ENCODE measurements around the gene ACACA.

GRCh38 chr17:37133136-37133535, 273.5 kb downstream of the ACACA start:
- no peak for TF ChIP-seq PATZ1 (CRISPR knock-in tag; IDR thresholded peaks at IDR 0.05; ENCODE audit: borderline replicate concordance)
- TF ChIP-seq CSDC2 (CRISPR knock-in tag; IDR thresholded peaks at IDR 0.05): no peak
- TF ChIP-seq CREB5 (CRISPR knock-in tag; IDR thresholded peaks at IDR 0.05; ENCODE audit: low read depth): no peak
- no peak for TF ChIP-seq RARB (CRISPR knock-in tag; IDR thresholded peaks at IDR 0.05)
- no peak for TF ChIP-seq ARNTL (CRISPR knock-in tag; IDR thresholded peaks at IDR 0.05; ENCODE audit: borderline replicate concordance, low read depth)
- TF ChIP-seq ZNF8 (CRISPR knock-in tag; IDR thresholded peaks at IDR 0.05): no peak
- no peak for TF ChIP-seq ZC3H10 (CRISPR knock-in tag; IDR thresholded peaks at IDR 0.05)
- TF ChIP-seq ZFP30 (CRISPR knock-in tag; IDR thresholded peaks at IDR 0.05): no peak
- TF ChIP-seq TCF4 (CRISPR knock-in tag; IDR thresholded peaks at IDR 0.05; ENCODE audit: borderline replicate concordance): no peak
- TF ChIP-seq TOX (CRISPR knock-in tag; IDR thresholded peaks at IDR 0.05; ENCODE audit: borderline replicate concordance): no peak
- no peak for TF ChIP-seq ZFP3 (CRISPR knock-in tag; IDR thresholded peaks at IDR 0.05)
- TF ChIP-seq ZNF565 (CRISPR knock-in tag; conservative IDR thresholded peaks at IDR 0.05; ENCODE audit: low read depth): no peak
- TF ChIP-seq ISL1 (CRISPR knock-in tag; IDR thresholded peaks at IDR 0.05): no peak
